ENCODE measurements around the gene CDH22. TPM values are rescaled to one million over a fixed set of nuclear protein-coding genes. Genes with fewer than 3 reads are reported as not detected.

CDH22 gene
- total and polyA plus RNA-seq, 9 of the 15 experiments (the other 6 are each of a cell fraction or from before 2014, with no cell fraction given) = 0.07 to 0.08 TPM; not detected in 7

- TF ChIP-seq SP1 (CRISPR knock-in tag; IDR thresholded peaks at IDR 0.05) = no peak
Observed at GRCh38 chr20:46349035-46349741, 40.9 kb upstream of the CDH22 start (continued).

- H3K9ac ChIP-seq (ENCODE audit: insufficient read depth in 1 of 2, low read depth in 2 of 2, low read length in 2 of 2) = peak overlapping the region in 1 of 2 experiments; percentile 59; a peak in 2 of 4 replicates
- no peaks in the 10 kb centered on the region for H3K9me3 ChIP-seq (replicated peaks; ENCODE audit: control insufficient read depth, insufficient read depth, low read depth, low read length)
- H3K27me3 ChIP-seq (ENCODE audit: control insufficient read depth in 2 of 2, insufficient read depth in 2 of 2, low read length in 2 of 2) = peaks cover 0 to 11% of the 10 kb centered on the region in 2 experiments; a peak in 2 of 5 replicates
- H3K36me3 ChIP-seq (ENCODE audit: control insufficient read depth, insufficient read depth, low read length) = peaks cover 35% of the 10 kb centered on the region; the same call in 2 of the 3 replicates
- H4K20me1 ChIP-seq (replicated peaks; ENCODE audit: control insufficient read depth, insufficient read depth, low read length) = peaks cover 10% of the 10 kb centered on the region
- peak; percentile 71 for FAIRE-seq
- POLR2A ChIA-PET = interaction anchor here (0.7 to 1.9 kb wide), 4 partner anchors 10 to 21 kb away, joined by 3 to 6 read pairs (median 4); no protein-coding TSS in a partner anchor
- no TSS peak for BruUV-seq (replicated peaks)
- 57% methylated on average over 23 of the region's 25 CpGs for WGBS (ENCODE audit: insufficient coverage, low coverage, missing lambda C conversion rate)
- no peak overlapping the region for H2AFZ ChIP-seq (ENCODE audit: low read depth, low read length)
- peaks cover 2% of the 10 kb centered on the region for H3K9me1 ChIP-seq (ENCODE audit: control insufficient read depth, insufficient read depth, low read length)
- intact Hi-C loops (cut with micrococcal nuclease) = no loop called here
- H3K79me2 ChIP-seq (ENCODE audit: control insufficient read depth, insufficient read depth, low read length) = no peaks in the 10 kb centered on the region
- H3K4me2 ChIP-seq (ENCODE audit: insufficient read depth, low read length) = no peak overlapping the region
- in situ Hi-C loops (cut with MboI) = no loop called here
- ATAC-seq = peak; percentile 39
- no peak overlapping the region for H3K27ac ChIP-seq (ENCODE audit: extremely low read depth, low read depth, low read length)
- CTCF ChIA-PET (ENCODE audit: low intra/inter-chr PET ratio) = interaction anchor here (1.1 to 1.5 kb wide), 5 partner anchors 35 to 334 kb away, joined by 3 to 12 read pairs (median 6); partner anchors contain the start of gene CDH22
- H3K4me3 ChIP-seq = no peak overlapping the region
- H3K4me1 ChIP-seq (replicated peaks in 1 of 2; ENCODE audit: control insufficient read depth in 2 of 2, insufficient read depth in 2 of 2, low read length in 2 of 2) = peaks cover 24 to 37% of the 10 kb centered on the region in 2 experiments
- peak in 3 of 4 experiments; percentile 31 to 53 (median 35) for DNase-seq (ENCODE audit: extremely low read depth in 1 of 4, low spot score in 3 of 4)
- TF ChIP-seq, protein P1, sequence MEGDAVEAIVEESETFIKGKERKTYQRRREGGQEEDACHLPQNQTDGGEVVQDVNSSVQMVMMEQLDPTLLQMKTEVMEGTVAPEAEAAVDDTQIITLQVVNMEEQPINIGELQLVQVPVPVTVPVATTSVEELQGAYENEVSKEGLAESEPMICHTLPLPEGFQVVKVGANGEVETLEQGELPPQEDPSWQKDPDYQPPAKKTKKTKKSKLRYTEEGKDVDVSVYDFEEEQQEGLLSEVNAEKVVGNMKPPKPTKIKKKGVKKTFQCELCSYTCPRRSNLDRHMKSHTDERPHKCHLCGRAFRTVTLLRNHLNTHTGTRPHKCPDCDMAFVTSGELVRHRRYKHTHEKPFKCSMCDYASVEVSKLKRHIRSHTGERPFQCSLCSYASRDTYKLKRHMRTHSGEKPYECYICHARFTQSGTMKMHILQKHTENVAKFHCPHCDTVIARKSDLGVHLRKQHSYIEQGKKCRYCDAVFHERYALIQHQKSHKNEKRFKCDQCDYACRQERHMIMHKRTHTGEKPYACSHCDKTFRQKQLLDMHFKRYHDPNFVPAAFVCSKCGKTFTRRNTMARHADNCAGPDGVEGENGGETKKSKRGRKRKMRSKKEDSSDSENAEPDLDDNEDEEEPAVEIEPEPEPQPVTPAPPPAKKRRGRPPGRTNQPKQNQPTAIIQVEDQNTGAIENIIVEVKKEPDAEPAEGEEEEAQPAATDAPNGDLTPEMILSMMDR (IDR thresholded peaks at IDR 0.05 in 2 of 3, conservative IDR thresholded peaks at IDR 0.05 in 1 of 3; ENCODE audit: insufficient read depth in 2 of 3, low read depth in 1 of 3, low read length in 3 of 3) = peak in 2 of 3 experiments; percentile 30 to 45; a peak in 2 of 6 replicates
- no peak for TF ChIP-seq ARHGAP35 (IDR thresholded peaks at IDR 0.05; ENCODE audit: partially characterized antibody)
- no peak for TF ChIP-seq ZNF24 (IDR thresholded peaks at IDR 0.05)
- TF ChIP-seq FOXJ2 (tag; IDR thresholded peaks at IDR 0.05) = no peak
- no peak for TF ChIP-seq HMG20B (CRISPR knock-in tag; IDR thresholded peaks at IDR 0.05)
- no peak for TF ChIP-seq FOXK1 (CRISPR knock-in tag; IDR thresholded peaks at IDR 0.05; ENCODE audit: borderline replicate concordance)
- TF ChIP-seq, protein P2, sequence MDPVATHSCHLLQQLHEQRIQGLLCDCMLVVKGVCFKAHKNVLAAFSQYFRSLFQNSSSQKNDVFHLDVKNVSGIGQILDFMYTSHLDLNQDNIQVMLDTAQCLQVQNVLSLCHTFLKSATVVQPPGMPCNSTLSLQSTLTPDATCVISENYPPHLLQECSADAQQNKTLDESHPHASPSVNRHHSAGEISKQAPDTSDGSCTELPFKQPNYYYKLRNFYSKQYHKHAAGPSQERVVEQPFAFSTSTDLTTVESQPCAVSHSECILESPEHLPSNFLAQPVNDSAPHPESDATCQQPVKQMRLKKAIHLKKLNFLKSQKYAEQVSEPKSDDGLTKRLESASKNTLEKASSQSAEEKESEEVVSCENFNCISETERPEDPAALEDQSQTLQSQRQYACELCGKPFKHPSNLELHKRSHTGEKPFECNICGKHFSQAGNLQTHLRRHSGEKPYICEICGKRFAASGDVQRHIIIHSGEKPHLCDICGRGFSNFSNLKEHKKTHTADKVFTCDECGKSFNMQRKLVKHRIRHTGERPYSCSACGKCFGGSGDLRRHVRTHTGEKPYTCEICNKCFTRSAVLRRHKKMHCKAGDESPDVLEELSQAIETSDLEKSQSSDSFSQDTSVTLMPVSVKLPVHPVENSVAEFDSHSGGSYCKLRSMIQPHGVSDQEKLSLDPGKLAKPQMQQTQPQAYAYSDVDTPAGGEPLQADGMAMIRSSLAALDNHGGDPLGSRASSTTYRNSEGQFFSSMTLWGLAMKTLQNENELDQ (CRISPR knock-in tag; IDR thresholded peaks at IDR 0.05; ENCODE audit: borderline replicate concordance) = no peak
- TF ChIP-seq ETV5 (CRISPR knock-in tag; IDR thresholded peaks at IDR 0.05; ENCODE audit: low read depth) = no peak
- no peak for TF ChIP-seq SRSF7 (optimal IDR thresholded peaks at IDR 0.05; ENCODE audit: low read depth, low read length)
- peak; percentile 45; the same call in 1 of the 2 replicates for TF ChIP-seq TCF3 (CRISPR knock-in tag; IDR thresholded peaks at IDR 0.05)
- no peak for TF ChIP-seq MTA2 (IDR thresholded peaks at IDR 0.05; ENCODE audit: low read depth)
- TF ChIP-seq RUNX1 (IDR thresholded peaks at IDR 0.05; ENCODE audit: low read depth) = no peak
- TF ChIP-seq ZNF668 (CRISPR knock-in tag; IDR thresholded peaks at IDR 0.05) = no peak
- TF ChIP-seq L3MBTL2 (IDR thresholded peaks at IDR 0.05) = no peak
Observed at GRCh38 chr20:46347841-46348803, 39.8 kb upstream of the CDH22 start.
